Right atrium auricular region (tissue), 2 donors: ENCODE measurements around the gene BNC2. TPM values are rescaled to one million over a fixed set of nuclear protein-coding genes. Genes with fewer than 3 reads are reported as not detected.

Experiments
- DNase-seq: peaks from one replicate; pipeline ENCODE4 v3.0.0-alpha.2; 2019; ENCODE audit warnings: low spot score
- H3K27ac ChIP-seq, 2 donors: fragments of 200-600 bp; sonication (generic); 1 replicate in 1 of 2; 2 replicates in 1 of 2; pipeline ENCODE4 v1.5.1; 2016 to 2019
- H3K27me3 ChIP-seq, 2 donors: fragments of 200-600 bp; sonication (generic); one replicate each; pipeline versions ENCODE4 v1.5.1 to v1.6.0; 2017 to 2019
- H3K36me3 ChIP-seq: fragments of 200-600 bp; sonication (generic); one replicate; pipeline ENCODE4 v1.5.1; 2016
- H3K4me1 ChIP-seq, 2 donors: fragments of 200-600 bp; sonication (generic); one replicate each; pipeline versions ENCODE4 v1.5.1 to v1.6.0; 2017 to 2019
- H3K4me3 ChIP-seq, 2 donors: fragments of 200-600 bp; sonication (generic); 1 replicate in 1 of 2; 2 replicates in 1 of 2; pipeline ENCODE4 v1.5.1; 2017 to 2019; ENCODE audit warnings: mild to moderate bottlenecking in 1 of 2, moderate library complexity in 1 of 2
- H3K9me3 ChIP-seq, 2 donors: fragments of 200-600 bp; sonication (generic); one replicate each; pipeline ENCODE4 v1.5.1; 2019
- CTCF ChIP-seq, 2 donors: fragments of 200-600 bp; sonication (generic); IDR thresholded peaks; one replicate each; pipeline ENCODE4 v1.5.1; 2019; ENCODE audit warnings: antibody characterized with exemption in 2 of 2
- total RNA-seq, 2 donors: library from RNA; depleted of rRNA; stranded (reverse); fragments of >200 nt; gene quantifications; one replicate each; pipeline ENCODE4 v1.1.0, GENCODE V29; 2016

Gene BNC2
- total RNA-seq, 2 donors from 2014 or later, result 68.3 to 77.6 TPM

GRCh38 chr9:16675131-16675530 lies 195.3 kb downstream of the BNC2 start:
- no peaks in the 10 kb centered on the region for H3K9me3 ChIP-seq
- no peak for TF ChIP-seq CTCF (IDR thresholded peaks at IDR 0.05)
- no peaks in the 10 kb centered on the region for H3K27me3 ChIP-seq
- no peak overlapping the region for H3K27ac ChIP-seq
- no peaks in the 10 kb centered on the region for H3K36me3 ChIP-seq
- DNase-seq, result no peak
- H3K4me1 ChIP-seq, result no peaks in the 10 kb centered on the region
- no peak overlapping the region for H3K4me3 ChIP-seq

- no peak overlapping the region for H3K4me3 ChIP-seq
Measured at GRCh38 chr9:16673171-16673570, 197.3 kb downstream of the BNC2 start.

GRCh38 chr9:16672501-16672900 lies 198.0 kb downstream of the BNC2 start:
- no peaks in the 10 kb centered on the region for H3K4me1 ChIP-seq
- H3K27ac ChIP-seq, result no peak overlapping the region
- no peak for TF ChIP-seq CTCF (IDR thresholded peaks at IDR 0.05)
- no peak for DNase-seq
- H3K36me3 ChIP-seq, result no peaks in the 10 kb centered on the region
- no peaks in the 10 kb centered on the region for H3K9me3 ChIP-seq
- no peaks in the 10 kb centered on the region for H3K27me3 ChIP-seq
- no peak overlapping the region for H3K4me3 ChIP-seq

More at GRCh38 chr9:16673171-16673570, 197.3 kb downstream of the BNC2 start:
- Histone ChIP-seq H3K27ac (no peak overlapping the region), H3K27me3 (no peaks in the 10 kb centered on the region), H3K9me3 (no peaks in the 10 kb centered on the region), H3K36me3 (no peaks in the 10 kb centered on the region), H3K4me1 (no peaks in the 10 kb centered on the region)
- no peak for DNase-seq
- TF ChIP-seq CTCF (IDR thresholded peaks at IDR 0.05), result no peak

- Histone ChIP-seq H3K4me1 (no peaks in the 10 kb centered on the region), H3K27me3 (no peaks in the 10 kb centered on the region), H3K36me3 (no peaks in the 10 kb centered on the region), H3K4me3 (no peak overlapping the region), H3K9me3 (no peaks in the 10 kb centered on the region), H3K27ac (no peak overlapping the region)
- no peak for DNase-seq
- no peak for TF ChIP-seq CTCF (IDR thresholded peaks at IDR 0.05)
Measured at GRCh38 chr9:16671591-16672137, 198.8 kb downstream of the BNC2 start.

- H3K27ac ChIP-seq, result no peak overlapping the region
- no peaks in the 10 kb centered on the region for H3K4me1 ChIP-seq
- H3K27me3 ChIP-seq, result no peaks in the 10 kb centered on the region
- no peak overlapping the region for H3K4me3 ChIP-seq
- H3K36me3 ChIP-seq, result no peaks in the 10 kb centered on the region
- no peaks in the 10 kb centered on the region for H3K9me3 ChIP-seq
- TF ChIP-seq CTCF (IDR thresholded peaks at IDR 0.05), result no peak
- no peak for DNase-seq
Measured at GRCh38 chr9:16670791-16671190, 199.7 kb downstream of the BNC2 start.

GRCh38 chr9:16668734-16669295 lies 201.7 kb downstream of the BNC2 start:
- H3K27ac ChIP-seq, result no peak overlapping the region
- no peaks in the 10 kb centered on the region for H3K36me3 ChIP-seq
- TF ChIP-seq CTCF (IDR thresholded peaks at IDR 0.05), result no peak
- no peaks in the 10 kb centered on the region for H3K27me3 ChIP-seq
- no peak overlapping the region for H3K4me3 ChIP-seq
- no peaks in the 10 kb centered on the region for H3K9me3 ChIP-seq
- DNase-seq, result no peak
- no peaks in the 10 kb centered on the region for H3K4me1 ChIP-seq
